Measurements from ENCODE around the gene C5AR2. TPM values are rescaled to one million over a fixed set of nuclear protein-coding genes. Genes with fewer than 3 reads are reported as not detected.
"Not testable (repeated sequence)": the region's sequence is repeated elsewhere in the genome, so short reads cannot be mapped to it uniquely, and the experiment has no call there.

C5AR2 gene
- total and polyA plus RNA-seq, 2 experiments from 2014 or later, result 0.28 TPM; not detected in 1

DNA sequence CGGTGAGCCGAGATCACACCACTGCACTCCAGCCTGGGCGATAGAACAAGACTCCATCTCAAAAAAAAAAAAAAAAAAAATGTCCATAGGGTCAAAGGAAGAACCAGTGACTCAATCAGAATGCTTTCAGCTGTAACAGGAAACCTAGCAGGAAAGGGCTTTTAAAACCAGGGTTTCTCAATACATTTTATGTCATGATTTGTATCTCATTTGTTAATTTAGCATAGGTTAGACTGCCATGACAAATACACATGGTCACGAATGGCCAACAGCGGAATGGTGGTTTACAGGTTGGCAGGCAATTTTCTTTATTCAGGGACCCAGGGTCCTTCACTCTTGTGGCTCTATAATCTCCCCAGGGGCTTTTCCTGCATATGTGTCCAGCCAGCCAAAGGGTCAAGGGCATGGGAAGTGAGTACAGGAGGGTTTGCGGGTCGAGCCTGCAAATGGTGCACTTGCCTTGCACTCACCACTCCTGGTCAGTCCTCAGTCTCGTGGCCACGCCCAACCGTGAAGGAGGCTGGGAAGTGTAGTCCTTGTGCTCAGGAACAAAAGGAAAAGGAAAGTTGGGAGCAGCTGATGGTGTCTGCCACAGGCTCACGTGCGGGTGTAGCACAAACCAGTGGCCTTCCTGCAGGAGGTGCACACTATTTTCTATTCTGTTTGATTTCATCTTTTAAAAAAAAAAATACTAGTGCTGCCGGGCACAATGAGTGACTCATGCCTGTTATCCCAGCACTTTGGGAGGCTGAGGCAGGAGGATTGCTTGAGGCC, 32.0 kb downstream of the C5AR2 start (continued):
- TF ChIP-seq, protein P1, sequence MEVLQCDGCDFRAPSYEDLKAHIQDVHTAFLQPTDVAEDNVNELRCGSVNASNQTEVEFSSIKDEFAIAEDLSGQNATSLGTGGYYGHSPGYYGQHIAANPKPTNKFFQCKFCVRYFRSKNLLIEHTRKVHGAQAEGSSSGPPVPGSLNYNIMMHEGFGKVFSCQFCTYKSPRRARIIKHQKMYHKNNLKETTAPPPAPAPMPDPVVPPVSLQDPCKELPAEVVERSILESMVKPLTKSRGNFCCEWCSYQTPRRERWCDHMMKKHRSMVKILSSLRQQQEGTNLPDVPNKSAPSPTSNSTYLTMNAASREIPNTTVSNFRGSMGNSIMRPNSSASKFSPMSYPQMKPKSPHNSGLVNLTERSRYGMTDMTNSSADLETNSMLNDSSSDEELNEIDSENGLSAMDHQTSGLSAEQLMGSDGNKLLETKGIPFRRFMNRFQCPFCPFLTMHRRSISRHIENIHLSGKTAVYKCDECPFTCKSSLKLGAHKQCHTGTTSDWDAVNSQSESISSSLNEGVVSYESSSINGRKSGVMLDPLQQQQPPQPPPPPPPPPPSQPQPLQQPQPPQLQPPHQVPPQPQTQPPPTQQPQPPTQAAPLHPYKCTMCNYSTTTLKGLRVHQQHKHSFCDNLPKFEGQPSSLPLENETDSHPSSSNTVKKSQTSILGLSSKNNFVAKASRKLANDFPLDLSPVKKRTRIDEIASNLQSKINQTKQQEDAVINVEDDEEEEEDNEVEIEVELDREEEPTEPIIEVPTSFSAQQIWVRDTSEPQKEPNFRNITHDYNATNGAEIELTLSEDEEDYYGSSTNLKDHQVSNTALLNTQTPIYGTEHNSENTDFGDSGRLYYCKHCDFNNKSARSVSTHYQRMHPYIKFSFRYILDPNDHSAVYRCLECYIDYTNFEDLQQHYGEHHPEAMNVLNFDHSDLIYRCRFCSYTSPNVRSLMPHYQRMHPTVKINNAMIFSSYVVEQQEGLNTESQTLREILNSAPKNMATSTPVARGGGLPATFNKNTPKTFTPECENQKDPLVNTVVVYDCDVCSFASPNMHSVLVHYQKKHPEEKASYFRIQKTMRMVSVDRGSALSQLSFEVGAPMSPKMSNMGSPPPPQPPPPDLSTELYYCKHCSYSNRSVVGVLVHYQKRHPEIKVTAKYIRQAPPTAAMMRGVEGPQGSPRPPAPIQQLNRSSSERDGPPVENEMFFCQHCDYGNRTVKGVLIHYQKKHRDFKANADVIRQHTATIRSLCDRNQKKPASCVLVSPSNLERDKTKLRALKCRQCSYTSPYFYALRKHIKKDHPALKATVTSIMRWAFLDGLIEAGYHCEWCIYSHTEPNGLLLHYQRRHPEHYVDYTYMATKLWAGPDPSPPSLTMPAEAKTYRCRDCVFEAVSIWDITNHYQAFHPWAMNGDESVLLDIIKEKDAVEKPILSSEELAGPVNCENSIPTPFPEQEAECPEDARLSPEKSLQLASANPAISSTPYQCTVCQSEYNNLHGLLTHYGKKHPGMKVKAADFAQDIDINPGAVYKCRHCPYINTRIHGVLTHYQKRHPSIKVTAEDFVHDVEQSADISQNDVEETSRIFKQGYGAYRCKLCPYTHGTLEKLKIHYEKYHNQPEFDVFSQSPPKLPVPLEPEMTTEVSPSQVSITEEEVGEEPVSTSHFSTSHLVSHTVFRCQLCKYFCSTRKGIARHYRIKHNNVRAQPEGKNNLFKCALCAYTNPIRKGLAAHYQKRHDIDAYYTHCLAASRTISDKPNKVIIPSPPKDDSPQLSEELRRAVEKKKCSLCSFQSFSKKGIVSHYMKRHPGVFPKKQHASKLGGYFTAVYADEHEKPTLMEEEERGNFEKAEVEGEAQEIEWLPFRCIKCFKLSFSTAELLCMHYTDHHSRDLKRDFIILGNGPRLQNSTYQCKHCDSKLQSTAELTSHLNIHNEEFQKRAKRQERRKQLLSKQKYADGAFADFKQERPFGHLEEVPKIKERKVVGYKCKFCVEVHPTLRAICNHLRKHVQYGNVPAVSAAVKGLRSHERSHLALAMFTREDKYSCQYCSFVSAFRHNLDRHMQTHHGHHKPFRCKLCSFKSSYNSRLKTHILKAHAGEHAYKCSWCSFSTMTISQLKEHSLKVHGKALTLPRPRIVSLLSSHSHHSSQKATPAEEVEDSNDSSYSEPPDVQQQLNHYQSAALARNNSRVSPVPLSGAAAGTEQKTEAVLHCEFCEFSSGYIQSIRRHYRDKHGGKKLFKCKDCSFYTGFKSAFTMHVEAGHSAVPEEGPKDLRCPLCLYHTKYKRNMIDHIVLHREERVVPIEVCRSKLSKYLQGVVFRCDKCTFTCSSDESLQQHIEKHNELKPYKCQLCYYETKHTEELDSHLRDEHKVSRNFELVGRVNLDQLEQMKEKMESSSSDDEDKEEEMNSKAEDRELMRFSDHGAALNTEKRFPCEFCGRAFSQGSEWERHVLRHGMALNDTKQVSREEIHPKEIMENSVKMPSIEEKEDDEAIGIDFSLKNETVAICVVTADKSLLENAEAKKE (CRISPR knock-in tag; IDR thresholded peaks at IDR 0.05), result no peak
- TF ChIP-seq, protein P2, sequence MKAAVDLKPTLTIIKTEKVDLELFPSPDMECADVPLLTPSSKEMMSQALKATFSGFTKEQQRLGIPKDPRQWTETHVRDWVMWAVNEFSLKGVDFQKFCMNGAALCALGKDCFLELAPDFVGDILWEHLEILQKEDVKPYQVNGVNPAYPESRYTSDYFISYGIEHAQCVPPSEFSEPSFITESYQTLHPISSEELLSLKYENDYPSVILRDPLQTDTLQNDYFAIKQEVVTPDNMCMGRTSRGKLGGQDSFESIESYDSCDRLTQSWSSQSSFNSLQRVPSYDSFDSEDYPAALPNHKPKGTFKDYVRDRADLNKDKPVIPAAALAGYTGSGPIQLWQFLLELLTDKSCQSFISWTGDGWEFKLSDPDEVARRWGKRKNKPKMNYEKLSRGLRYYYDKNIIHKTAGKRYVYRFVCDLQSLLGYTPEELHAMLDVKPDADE (IDR thresholded peaks at IDR 0.05), result no peak
- TF ChIP-seq, protein P3, sequence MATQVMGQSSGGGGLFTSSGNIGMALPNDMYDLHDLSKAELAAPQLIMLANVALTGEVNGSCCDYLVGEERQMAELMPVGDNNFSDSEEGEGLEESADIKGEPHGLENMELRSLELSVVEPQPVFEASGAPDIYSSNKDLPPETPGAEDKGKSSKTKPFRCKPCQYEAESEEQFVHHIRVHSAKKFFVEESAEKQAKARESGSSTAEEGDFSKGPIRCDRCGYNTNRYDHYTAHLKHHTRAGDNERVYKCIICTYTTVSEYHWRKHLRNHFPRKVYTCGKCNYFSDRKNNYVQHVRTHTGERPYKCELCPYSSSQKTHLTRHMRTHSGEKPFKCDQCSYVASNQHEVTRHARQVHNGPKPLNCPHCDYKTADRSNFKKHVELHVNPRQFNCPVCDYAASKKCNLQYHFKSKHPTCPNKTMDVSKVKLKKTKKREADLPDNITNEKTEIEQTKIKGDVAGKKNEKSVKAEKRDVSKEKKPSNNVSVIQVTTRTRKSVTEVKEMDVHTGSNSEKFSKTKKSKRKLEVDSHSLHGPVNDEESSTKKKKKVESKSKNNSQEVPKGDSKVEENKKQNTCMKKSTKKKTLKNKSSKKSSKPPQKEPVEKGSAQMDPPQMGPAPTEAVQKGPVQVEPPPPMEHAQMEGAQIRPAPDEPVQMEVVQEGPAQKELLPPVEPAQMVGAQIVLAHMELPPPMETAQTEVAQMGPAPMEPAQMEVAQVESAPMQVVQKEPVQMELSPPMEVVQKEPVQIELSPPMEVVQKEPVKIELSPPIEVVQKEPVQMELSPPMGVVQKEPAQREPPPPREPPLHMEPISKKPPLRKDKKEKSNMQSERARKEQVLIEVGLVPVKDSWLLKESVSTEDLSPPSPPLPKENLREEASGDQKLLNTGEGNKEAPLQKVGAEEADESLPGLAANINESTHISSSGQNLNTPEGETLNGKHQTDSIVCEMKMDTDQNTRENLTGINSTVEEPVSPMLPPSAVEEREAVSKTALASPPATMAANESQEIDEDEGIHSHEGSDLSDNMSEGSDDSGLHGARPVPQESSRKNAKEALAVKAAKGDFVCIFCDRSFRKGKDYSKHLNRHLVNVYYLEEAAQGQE (IDR thresholded peaks at IDR 0.05; ENCODE audit: unreplicated experiment), result no peak

GRCh38 chr19:47365455-47365854, 33.5 kb downstream of the C5AR2 start:
- H3K9me2 ChIP-seq (ENCODE audit: insufficient read depth); ATAC-seq; H3K27me3 ChIP-seq (ENCODE audit: insufficient read depth); H3K4me3 Mint-ChIP-seq; H3K79me2 ChIP-seq (replicated peaks; ENCODE audit: insufficient read depth); DNase-seq (ENCODE audit: low spot score); H2AFZ ChIP-seq; H4K20me1 ChIP-seq (replicated peaks; ENCODE audit: insufficient read depth); H3K4me1 Mint-ChIP-seq; H3K27ac Mint-ChIP-seq; H3K4me1 ChIP-seq (ENCODE audit: insufficient read depth); H3K27ac ChIP-seq (ENCODE audit: low read depth); H3K9me3 Mint-ChIP-seq; H3F3A ChIP-seq (replicated peaks; ENCODE audit: low read depth); H3K27me3 Mint-ChIP-seq (ENCODE audit: insufficient read depth, low read depth, poor library complexity); H3K4me2 ChIP-seq; H3K4me3 ChIP-seq: not testable (repeated sequence)
- H3K36me3 Mint-ChIP-seq (ENCODE audit: low read depth), result peaks cover 79% of the 10 kb centered on the region
- H3K36me3 ChIP-seq (ENCODE audit: insufficient read depth), result peaks cover 41% of the 10 kb centered on the region

Measured in GM23338 (cell line).